HG02885 (cell line): ENCODE measurements around the gene TNFRSF1A.
"Not testable (repeated sequence)": the region's sequence is repeated elsewhere in the genome, so short reads cannot be mapped to it uniquely, and the experiment has no call there.

Experiments
- ATAC-seq: cut with Tn5 transposase; IDR thresholded peaks from one replicate; pipeline ENCODE4 v1.9.1; 2021; ENCODE audit warnings: mild to moderate bottlenecking; ENCODE audit not compliant: unreplicated experiment, poor library complexity

Gene TNFRSF1A

DNA sequence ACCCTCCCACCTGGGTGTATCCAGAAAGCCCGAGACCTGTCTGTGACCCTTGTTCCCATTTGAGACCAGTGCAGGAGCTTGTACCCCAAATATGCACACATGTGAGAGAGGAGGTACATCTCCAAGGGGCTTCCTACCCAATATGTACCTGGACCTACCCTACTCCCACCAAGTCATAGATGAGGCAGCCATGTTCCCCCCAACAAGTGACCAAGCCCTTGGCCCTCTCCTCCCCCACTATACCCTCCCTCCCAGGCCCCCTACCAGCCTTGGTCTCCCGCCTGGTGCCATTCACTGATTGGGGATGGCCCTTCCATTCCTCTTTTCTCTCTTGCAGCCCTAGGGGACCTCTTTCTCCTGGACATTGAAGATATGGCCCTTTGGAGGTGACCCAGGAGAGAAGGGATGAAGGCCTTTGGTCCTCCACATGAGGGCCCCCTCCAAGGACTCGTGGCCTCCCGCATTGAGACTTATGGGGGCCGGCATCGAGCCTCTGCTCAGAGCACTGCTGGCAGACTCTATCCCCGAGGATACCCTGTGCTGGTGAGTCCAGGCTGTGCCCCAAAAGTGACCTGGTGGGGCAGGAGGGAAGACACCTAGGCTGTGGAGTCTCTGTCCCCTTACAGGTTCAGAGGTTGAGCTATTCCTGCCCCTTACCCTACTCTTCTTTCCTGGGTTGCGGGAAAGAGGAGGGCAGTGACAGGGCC lies 29.9 kb downstream of the TNFRSF1A start:
- ATAC-seq: no peak

DNA sequence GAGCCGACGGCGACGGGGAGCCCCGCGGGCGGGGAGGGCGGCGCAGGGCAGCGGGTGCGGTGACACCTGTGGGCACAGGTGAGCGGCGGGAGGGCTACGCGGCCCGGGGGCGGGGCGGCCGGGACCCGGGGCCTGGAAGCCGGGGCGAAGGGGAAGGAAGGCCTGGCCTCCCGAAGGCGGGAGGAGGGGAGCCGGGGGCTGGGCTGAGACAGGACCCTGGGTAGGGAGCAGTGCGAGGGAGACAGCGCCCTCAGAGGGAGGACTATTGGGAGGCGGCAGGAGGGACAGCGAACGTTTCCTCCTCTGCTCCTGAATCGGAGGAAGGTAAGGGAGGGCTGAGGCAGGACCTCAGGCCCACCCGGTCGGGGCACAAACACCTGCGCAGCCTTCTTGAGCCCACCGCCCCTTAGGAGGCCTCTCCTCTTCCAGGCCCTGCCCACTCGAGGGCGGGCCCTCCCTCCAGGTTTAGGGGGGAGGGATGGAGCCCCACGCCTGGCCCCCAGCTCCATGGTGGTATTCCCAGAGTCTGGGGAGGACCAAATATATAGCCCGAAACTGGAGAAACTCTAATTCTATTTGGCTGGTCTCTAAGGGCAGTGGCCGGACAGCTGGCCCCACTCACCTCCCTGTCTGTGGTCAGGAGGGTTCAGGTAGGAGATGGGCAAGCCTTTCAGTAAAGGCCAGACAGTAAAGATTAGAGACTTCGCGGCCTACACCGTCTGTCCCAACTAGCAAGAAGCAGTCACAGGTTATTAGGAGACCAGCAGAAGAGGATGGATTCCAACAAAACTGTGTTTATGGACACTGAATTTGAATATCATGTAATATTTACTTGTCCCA lies 30.9 kb downstream of the TNFRSF1A start:
- ATAC-seq: no peak

DNA sequence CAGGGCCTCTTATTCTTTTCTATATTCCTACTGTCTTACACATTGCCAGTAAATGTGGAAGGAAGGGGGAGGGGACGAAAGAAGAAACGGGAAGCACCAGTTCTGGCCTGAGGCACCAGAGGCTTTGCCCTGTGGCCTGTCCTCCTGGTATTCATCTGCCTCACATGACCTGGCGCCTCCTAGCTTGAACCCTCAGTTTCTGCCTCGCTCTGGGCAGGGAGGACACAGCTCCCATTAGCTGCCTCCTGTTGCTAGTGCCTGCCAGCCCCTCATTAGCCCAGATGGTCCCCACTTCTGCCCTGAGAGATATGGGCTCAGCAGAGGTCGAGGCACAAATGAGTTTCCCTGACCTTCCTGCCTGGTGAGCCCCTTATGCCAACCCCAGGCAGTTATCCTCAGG lies 34.3 kb downstream of the TNFRSF1A start:
- no peak for ATAC-seq

DNA sequence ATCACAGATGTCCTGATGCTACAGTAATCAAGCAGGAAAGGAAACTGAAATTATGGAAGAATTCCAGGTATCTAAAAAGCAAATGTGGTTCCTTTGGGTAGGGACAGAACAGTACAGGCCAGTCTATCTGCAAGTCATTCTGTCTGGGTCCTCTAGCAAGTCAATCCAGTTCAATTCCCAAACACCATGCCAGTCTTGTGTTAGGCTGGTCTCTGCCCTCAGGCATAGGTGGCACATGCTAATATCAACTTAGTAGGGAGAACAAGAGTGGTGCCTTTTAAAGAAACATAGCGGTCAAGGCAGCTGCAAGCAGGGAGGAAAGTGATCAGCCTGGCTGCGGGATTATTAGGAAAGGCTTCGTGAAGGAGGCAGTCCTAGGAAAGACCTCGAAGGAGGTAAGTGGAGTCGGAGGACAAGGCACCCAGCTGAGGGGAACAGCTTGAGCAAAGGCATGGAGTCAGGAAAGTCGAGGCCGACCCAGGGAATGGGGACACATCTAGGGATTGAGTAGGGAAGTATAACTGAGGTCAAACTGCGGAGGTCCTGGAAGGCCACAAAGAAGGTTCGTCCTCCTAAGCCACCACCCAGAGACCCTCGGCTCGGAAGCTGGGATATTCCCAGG lies 35.2 kb downstream of the TNFRSF1A start:
- ATAC-seq: no peak

DNA sequence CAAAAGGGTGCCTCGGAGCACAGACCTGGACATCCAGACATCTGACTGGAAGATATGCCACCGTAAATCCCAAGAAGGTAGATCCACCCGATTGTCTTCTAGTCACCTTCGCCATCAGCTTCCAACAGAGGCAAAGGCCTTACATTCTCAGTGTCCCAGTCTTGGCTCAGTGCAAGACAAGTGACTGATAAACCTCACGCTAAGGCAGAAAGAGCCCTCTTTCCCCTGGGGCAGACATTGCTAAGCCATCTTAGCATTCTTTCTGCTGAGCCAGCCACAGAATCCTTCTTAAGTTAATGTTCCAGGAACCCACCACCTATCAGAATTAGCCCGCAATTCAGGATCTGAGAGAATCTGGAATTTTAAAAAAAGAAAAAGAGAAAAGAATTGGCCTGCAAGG lies 35.7 kb downstream of the TNFRSF1A start:
- no peak for ATAC-seq

DNA sequence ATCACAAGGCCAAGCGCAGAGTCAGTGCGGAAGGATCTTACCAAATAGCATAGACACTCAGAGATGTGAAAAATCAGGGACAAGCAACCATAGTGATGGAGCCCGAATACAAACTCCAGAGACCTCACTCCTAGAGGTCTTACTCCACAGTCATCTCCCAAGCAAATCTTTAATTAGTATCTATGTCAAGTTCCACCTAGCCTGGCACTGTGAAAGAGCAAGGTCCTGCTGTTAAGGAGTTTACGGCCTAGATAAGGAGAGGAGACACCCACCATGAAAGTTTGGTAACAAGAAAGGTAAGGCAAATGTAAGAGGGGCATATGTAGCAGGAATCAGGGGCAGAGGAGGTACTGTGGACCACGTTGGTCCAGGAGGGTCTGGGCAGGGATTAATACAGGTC lies 38.8 kb downstream of the TNFRSF1A start:
- ATAC-seq: no peak

DNA sequence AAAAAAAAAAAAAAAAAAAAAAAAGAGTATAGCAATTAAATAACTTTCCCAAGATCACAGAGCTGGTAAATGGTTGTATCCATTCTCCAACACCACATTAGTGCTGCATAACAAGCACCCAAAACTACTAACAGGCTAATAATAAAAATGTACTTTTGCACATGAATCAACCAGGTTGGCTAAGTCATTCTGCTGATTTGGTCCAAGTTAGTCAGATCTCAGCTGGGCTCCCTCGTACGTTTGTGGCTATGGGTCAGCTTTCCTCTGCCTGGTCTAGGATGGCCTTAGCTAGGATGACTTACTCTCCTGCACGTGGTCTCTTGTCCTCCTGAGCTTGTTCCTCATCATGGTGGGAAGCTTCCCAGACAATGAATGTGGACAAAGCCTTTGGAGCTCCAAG lies 39.3 kb downstream of the TNFRSF1A start:
- ATAC-seq: no peak

DNA sequence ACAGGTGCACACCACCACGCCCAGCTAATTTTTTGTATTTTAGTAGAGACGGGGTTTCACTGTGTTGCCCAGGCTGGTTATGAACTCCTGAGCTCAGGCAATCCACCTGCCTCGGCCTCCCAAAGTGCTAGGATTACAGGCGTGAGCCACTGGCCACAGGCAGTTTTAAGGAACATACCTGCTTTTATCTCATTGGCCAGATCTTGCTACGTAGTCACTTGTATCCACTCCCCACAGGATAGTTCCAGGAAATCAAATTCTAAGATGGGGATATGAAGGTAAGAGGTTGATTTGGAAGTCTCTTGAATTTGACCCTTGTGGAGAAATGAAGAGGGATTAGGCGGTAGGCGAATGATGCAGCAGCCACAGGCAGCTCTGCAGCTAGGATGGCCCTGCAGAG lies 40.2 kb downstream of the TNFRSF1A start:
- ATAC-seq: no peak

DNA sequence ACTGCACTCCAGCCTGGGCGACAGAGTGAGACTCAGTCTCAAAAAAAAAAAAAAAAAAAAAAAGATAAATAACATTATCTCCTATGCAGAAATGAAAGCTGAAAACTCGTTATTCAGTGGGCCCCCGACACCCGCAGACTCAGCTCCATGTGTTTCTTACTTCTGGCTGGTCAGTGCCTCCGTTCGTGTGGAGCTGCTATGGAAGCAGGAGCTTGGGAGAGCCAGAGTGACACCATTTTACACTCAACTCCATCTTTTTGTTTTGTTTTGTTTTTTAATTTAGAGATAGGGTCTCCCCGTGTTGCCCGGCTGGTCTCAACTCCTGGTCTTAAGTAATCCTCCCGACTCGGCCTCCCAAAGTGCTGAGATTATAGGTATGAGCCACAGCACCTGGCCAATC lies 44.7 kb downstream of the TNFRSF1A start:
- ATAC-seq: no peak

DNA sequence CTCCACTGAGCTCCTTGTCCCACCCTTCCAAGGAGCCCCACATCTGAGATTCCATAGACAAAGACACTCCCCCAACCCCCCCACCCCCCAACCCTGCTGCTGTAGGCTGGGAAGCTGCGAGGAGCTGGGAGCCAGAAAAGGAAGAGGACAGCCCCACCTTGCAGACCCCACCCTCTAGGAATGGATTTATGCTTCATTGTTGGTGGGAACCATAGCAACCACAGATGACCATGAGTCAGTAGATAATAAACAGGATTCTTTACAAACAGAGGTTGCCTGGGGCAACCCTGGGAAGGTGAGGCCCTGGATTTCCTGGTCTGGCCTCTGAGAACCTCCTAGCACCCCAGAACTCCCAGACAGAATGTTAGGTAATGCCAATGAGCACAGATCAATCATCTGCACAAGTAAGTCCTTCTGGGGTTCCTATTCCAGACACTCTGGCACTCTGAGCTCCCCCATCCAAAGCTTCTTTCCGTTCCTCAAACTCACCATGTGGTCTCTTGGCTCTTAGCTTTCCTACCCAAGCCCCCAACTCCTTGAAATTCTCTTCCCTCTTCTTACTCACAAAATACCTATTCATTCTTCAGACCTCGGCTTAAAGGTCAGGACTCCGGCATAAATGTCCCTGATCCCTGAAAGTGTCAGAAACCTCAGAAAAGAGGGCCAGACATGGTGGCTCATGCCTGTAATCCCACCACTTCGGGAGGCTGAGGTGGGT lies 46.6 kb downstream of the TNFRSF1A start:
- no peak for ATAC-seq

DNA sequence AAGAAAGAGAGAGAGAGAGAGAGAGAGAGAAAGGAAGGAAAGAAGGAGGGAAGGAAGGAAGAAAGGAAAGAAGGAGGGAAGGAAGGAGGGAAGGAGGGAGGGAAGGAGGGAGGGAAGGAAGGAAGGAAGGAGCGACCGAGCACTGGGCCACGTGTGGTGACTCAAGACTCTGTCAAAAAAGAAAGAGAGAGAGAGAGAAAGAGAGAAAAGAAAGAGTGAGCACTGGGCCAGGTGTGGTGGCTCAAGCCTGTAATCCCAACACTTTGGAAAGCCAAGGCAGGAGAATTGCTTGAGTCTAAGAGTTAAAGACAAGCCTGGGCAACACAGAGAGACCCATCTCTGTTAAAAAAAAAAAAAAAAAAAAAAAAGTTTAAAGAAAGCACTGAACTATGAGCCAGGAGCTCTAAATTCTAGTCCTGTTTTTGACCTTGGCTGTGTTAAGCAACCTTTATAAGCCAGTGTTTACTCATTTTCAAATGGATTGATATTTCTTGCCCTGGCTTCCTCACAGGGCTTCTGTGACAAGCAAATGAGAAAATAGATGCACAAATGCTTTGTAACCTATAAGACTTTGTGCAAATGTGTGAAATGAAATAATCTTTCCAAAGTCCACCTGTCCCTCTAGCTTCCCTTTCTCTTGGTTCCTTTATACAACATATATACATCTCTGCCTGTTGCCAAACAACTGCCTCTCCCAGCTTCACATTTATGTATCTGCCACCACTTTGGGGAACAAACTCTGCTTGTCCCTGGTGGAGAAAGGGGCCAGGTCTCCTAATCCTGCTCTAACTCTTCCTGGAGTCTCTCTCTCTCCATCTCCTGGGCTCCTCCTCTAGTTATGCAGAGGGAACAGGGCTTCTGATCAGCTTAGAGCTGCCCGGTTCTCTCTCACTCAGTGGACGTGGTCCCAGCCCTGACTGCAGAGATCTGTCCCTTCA lies 47.5 kb downstream of the TNFRSF1A start:
- ATAC-seq: no peak

DNA sequence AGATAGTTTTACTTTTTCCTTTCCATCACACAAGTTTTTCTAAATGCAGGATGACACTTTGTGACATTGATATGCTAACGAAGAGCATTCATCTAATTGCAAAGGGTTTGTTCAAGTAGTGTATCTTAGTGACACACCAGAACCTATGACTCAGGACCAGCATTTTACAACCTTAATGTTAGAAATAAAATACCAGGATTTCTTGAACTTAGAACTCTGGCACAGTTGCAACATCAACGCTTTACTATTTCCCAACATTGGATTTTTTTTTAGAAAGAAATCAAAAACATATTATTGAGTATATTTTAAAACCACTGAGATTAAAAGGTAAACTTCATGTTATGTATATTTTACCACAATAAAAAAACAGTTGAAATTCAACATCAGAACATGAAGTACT lies 49.3 kb downstream of the TNFRSF1A start:
- no peak for ATAC-seq

DNA sequence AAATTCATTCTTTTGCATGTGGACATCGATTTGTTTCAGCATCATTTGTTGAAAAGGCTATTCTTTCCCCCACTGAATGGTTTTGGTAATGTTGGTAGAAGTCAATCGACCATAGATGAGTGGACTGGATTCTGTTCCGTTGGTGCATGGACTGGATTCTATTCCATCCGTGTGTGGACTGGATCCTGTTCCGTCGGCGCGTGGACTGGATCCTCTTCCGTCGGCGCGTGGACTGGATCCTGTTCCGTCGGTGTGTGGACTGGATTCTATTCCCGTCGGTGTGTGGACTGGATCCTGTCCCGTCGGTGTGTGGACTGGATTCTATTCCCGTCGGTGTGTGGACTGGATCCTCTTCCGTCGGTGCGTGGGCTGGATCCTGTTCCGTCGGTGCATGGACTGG lies 52.0 kb downstream of the TNFRSF1A start:
- ATAC-seq: not testable (repeated sequence)

DNA sequence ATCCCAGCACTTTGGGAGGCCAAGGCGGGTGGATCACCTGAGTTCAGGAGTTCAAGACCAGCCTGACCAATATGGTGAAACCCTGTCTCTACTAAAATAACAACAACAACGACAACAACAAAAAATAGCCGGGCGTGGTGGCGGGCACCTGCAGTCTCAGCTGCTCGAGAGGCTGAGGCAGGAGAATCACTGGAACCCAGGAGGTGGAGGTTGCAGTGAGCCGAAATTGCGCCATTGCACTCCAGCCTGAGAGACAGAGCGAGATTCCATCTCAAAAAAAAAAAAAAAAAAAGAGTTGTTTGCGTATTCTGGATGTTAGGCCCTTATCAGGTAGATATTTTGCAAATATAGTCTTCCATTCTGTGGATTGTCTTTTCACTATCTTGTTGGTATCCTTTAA lies 52.8 kb downstream of the TNFRSF1A start:
- ATAC-seq: not testable (repeated sequence)

DNA sequence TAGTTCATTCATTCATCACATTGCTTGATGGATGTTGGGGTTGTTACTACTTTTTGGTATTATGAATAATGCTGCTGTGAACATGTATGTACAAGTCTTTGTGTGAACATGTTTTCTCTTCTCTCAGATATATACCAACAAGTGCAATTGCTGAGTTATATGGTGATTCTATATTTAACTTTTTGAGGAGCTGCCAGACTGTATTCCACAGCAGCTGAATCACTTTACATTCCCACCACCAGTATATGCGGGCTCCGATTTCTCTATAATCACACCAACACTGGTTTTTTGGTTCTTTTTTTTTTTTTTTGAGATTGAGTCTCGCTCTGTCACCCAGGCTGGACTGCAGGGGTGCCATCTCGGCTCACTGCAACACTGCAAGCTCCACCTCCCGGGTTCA lies 53.6 kb downstream of the TNFRSF1A start:
- ATAC-seq: no peak

DNA sequence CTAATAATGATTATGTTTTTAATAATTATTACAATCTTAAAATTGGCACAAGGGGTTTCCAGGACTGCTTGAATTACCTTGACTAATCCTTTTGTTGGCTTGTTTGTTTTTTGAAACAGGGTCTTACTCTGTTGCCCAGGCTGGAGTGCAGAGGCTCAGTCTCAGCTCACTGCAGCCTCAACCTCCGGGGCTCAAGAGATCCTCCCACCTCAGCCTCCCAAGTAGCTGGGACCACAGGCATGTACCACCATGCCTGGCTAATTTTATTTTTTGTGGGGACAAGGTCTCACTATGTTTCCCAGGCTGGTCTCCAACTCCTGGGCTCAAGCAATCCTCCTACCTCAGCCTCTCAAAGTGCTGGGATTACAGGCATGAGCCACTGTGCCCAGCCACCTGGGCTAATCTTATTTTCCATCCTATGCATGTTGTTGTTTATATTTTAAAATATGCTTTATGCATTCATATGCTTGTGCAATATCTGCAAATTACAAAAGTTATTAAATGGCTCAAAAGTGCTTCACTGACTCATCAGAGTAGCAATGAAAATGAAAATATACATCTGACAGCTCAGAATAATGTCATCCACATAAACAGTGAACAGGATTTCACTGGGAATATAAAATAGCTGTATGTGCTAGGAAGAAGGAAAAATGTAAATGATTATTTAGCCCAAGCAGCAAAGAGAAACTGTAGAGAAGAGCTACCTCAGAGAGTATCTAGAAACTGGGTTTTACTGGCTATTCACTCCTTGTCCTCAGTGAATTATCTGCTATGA lies 56.2 kb downstream of the TNFRSF1A start:
- no peak for ATAC-seq

DNA sequence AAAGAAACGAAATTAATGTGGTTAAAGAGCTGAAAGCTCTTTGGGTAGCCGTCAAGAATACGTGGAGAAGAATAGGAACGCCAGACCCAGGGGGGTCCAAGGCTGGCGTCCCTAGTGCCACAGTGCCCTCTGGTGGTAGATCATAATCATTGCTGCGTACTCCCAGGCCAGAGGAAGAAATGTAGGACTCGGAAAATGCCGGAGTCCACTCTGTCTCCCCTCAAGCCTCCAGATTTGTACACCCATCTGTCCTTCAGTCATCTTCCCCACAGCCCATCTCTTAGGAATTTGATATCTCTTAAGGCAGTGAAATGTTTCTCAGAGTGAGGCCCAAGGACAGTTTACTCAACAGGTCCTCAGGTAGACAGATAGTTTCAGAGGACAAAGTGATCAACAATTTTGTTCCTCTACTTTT lies 56.8 kb downstream of the TNFRSF1A start:
- ATAC-seq: no peak

DNA sequence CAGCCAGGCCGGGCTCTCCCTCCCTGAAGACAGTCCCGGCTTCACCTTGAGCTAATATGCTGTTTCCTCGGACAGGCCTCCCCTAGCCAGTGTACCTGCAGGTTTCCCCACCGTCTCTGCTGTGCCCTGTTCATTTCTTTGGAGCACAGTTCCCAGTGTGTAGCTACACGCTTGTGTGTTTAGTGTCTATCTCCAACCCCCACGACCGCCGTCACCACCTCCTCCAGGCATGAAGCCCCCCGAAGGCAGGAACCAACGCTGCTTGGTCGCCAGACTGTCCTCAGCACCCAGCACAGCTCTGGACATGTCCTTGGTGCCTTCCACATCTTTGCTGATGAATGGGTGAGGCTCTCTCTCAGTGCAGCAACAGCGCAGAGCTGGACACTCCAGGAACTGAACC lies 57.6 kb downstream of the TNFRSF1A start:
- ATAC-seq: no peak

DNA sequence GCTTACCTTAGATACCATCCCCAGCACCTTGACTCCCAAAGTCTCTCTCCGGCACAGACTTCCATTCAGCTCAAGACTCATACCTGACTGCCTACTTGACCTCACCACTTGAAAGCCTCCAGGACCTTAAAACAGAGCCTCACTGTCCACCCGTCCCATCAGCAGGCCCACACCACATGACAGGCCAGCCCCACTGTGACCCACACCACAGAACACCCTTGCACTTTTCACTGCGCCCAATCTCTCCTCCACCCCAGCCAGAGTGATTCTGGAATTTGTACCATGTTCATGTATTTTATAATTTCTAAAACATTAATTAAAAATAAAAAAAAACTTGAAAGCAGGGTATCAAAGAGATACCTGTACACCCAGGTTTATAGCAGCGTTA lies 59.4 kb downstream of the TNFRSF1A start:
- no peak for ATAC-seq
